Stimulated activated CD4-positive, alpha-beta T cell treated with anti-CD3 and anti-CD28 coated beads, Interleukin-12 subunit alpha, Interleukin-12 subunit beta, amount 100 ng/mL, for 4 hours (primary cell): ENCODE measurements around the gene FTO.

Experiments
- DNase-seq: peaks from one replicate; pipeline ENCODE4 v3.0.0-alpha.2; 2020

FTO gene

GRCh38 chr16:54140788-54141136 lies 436.8 kb downstream of the FTO start:
- DNase-seq = no peak

- no peak for DNase-seq
These were observed 438.8 kb downstream of the FTO start for GRCh38 chr16:54142787-54143186.

GRCh38 chr16:54143410-54143809 lies 439.5 kb downstream of the FTO start:
- DNase-seq = no peak

- no peak for DNase-seq
These were observed 440.1 kb downstream of the FTO start for GRCh38 chr16:54143934-54144571.

GRCh38 chr16:54144572-54144947 lies 440.6 kb downstream of the FTO start:
- no peak for DNase-seq

GRCh38 chr16:54145881-54146280 lies 441.9 kb downstream of the FTO start:
- no peak for DNase-seq

- DNase-seq = no peak
These were observed 445.0 kb downstream of the FTO start for GRCh38 chr16:54148974-54149373.

- no peak for DNase-seq
These were observed 446.9 kb downstream of the FTO start for GRCh38 chr16:54150861-54151260.

- no peak for DNase-seq
These were observed 448.6 kb downstream of the FTO start for GRCh38 chr16:54152362-54153239.

- DNase-seq = no peak
These were observed 449.4 kb downstream of the FTO start for GRCh38 chr16:54153240-54153934.

- no peak for DNase-seq
These were observed 452.4 kb downstream of the FTO start for GRCh38 chr16:54156349-54156748.

- DNase-seq = no peak
These were observed 455.0 kb downstream of the FTO start for GRCh38 chr16:54158986-54159385.

GRCh38 chr16:54159490-54160080 lies 455.6 kb downstream of the FTO start:
- no peak for DNase-seq

- no peak for DNase-seq
These were observed 456.4 kb downstream of the FTO start for GRCh38 chr16:54160252-54160860.

- DNase-seq = no peak
These were observed 457.3 kb downstream of the FTO start for GRCh38 chr16:54160939-54161897.

- DNase-seq = no peak
These were observed 459.4 kb downstream of the FTO start for GRCh38 chr16:54163197-54163843.

GRCh38 chr16:54164789-54165173 lies 460.8 kb downstream of the FTO start:
- DNase-seq = no peak

GRCh38 chr16:54165174-54165911 lies 461.4 kb downstream of the FTO start:
- DNase-seq = no peak

GRCh38 chr16:54165912-54166865 lies 462.2 kb downstream of the FTO start:
- no peak for DNase-seq
